GM19324 (cell line): Measurements from ENCODE around the gene TSPAN11.

ENCODE experiments used
- ATAC-seq: cut with Tn5 transposase; IDR thresholded peaks from one replicate; pipeline ENCODE4 v1.9.1; 2021; ENCODE audit warnings: mild to moderate bottlenecking, moderate library complexity; ENCODE audit not compliant: unreplicated experiment, low FRiP score

The TSPAN11 gene

GRCh38 chr12:31034372-31034771 is 107.8 kb downstream of the TSPAN11 start:
- no peak for ATAC-seq

GRCh38 chr12:31035226-31035625 is 108.7 kb downstream of the TSPAN11 start:
- no peak for ATAC-seq

- ATAC-seq: no peak
These were observed 109.6 kb downstream of the TSPAN11 start for GRCh38 chr12:31035967-31036665.

- ATAC-seq: no peak
These were observed 110.5 kb downstream of the TSPAN11 start for GRCh38 chr12:31037028-31037427.

- ATAC-seq: no peak
These were observed 111.4 kb downstream of the TSPAN11 start for GRCh38 chr12:31037931-31038330.

GRCh38 chr12:31041033-31041564 is 114.6 kb downstream of the TSPAN11 start:
- ATAC-seq: no peak
